H1 (cell line): Measurements from ENCODE around the gene TBC1D22A. TPM values are rescaled to one million over a fixed set of nuclear protein-coding genes. Genes with fewer than 3 reads are reported as not detected.

Source experiments
- BRCA1 ChIP-seq: IDR thresholded peaks from 2 replicates; pipeline ENCODE4 v1.6.1; 2012; ENCODE audit warnings: low read depth, low read length, improper control_type of control experiment
- CREB1 ChIP-seq: IDR thresholded peaks from 2 replicates; pipeline ENCODE4 v1.6.1; 2012; ENCODE audit warnings: inconsistent platforms
- EGR1 ChIP-seq: IDR thresholded peaks from 2 replicates; pipeline ENCODE4 v1.6.1; 2011; ENCODE audit warnings: low read depth, low read length, borderline replicate concordance
- SP1 ChIP-seq: IDR thresholded peaks from 2 replicates; pipeline ENCODE4 v1.6.1; 2011; ENCODE audit warnings: low read depth, low read length
- polyA plus RNA-seq, 7 experiments: library from polyadenylated mRNA; depleted of rRNA in 3 of 7; stranded (reverse) in 5 of 7; unstranded in 2 of 7; fragments of >200 nt in 5 of 7; fragments of 200-250 nt in 2 of 7; gene quantifications; 1 replicate in 5 of 7; 2 replicates in 1 of 7; 4 replicates in 1 of 7; pipeline versions ENCODE4 v1.2.1 to v1.2.3, GENCODE V29; 2011 to 2013; ENCODE audit warnings: missing spikeins in 2 of 7, mixed read lengths in 2 of 7
- total RNA-seq: library from RNA; stranded (reverse); fragmentation: NEBNext Ultra II Directional; extraction: Animal tissue kit (Norgen Biotek cat#: 25700); gene quantifications from 2 replicates; pipeline ENCODE4 v1.2.1, GENCODE V29; 2021
- TF ChIP-seq, protein P1 (sequence below): IDR thresholded peaks from 2 replicates; pipeline ENCODE4 v1.6.1; 2011; ENCODE audit warnings: low read depth, mild to moderate bottlenecking, low read length; ENCODE audit not compliant: insufficient read depth

Gene TBC1D22A
- total and polyA plus RNA-seq, 2 of the 8 experiments (the other 6 are each of a cell fraction or from before 2014, with no cell fraction given) = 11.9 to 18.4 TPM

DNA sequence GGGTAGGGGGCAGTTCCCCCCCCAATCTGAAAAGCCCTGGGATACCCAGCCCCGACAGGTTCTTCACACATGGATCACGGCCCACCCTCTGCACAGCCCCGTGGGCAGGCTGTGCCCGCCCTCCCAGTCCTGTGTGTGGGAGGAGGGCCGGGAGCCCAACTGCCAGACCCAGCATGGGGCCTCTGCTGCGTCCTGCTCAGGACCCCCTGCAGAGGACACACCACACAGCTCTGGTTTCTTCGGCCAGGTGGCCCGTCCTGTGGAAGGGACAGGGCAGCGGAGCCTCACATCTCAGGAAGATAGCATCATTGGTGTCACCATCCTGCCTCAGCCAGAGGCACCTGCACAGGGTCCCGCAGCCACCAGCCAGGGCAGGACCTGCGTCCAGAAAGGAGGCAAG is 396.0 kb downstream of the TBC1D22A start (continued):
- TF ChIP-seq CREB1 = no peak
- TF ChIP-seq, protein P1, sequence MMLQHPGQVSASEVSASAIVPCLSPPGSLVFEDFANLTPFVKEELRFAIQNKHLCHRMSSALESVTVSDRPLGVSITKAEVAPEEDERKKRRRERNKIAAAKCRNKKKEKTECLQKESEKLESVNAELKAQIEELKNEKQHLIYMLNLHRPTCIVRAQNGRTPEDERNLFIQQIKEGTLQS = no peak
- no peak for TF ChIP-seq EGR1
- TF ChIP-seq SP1 = no peak
- no peak for TF ChIP-seq BRCA1
- TF ChIP-seq, all 59 proteins: peak for 0
